GM23338 (cell line): ENCODE measurements around the gene HLA-DMA.

ENCODE experiments used
- CREB1 ChIP-seq: fragments of 250-450 bp; sonication (Bioruptor Pico); IDR thresholded peaks from 2 replicates; pipeline ENCODE4 v1.5.0; 2020; ENCODE audit warnings: low read depth, mild to moderate bottlenecking, moderate library complexity
- EZH2 ChIP-seq: fragments of 200-600 bp; sonication (generic); IDR thresholded peaks from one replicate; pipeline ENCODE4 v1.8.0; 2017; ENCODE audit warnings: antibody characterized with exemption, mild to moderate bottlenecking, low read depth; ENCODE audit not compliant: unreplicated experiment
- EZH2phosphoT487 ChIP-seq: fragments of 200-600 bp; sonication (generic); IDR thresholded peaks from one replicate; pipeline ENCODE4 v1.8.1; 2018; ENCODE audit warnings: antibody characterized with exemption; ENCODE audit not compliant: unreplicated experiment
- JUNB ChIP-seq: IDR thresholded peaks from one replicate; pipeline ENCODE4 v1.6.1; 2016; ENCODE audit warnings: antibody characterized with exemption; ENCODE audit not compliant: unreplicated experiment
- POLR2AphosphoS5 ChIP-seq: IDR thresholded peaks from 2 replicates; pipeline ENCODE4 v1.6.1; 2016; ENCODE audit warnings: antibody characterized with exemption, low read depth
- ZNF331 ChIP-seq: fragments of 250-450 bp; sonication (Bioruptor Pico); IDR thresholded peaks from 2 replicates; pipeline ENCODE4 v1.5.0; 2020; ENCODE audit warnings: low read depth, mild to moderate bottlenecking, moderate library complexity
- TF ChIP-seq, protein P1 (sequence below): IDR thresholded peaks from one replicate; pipeline ENCODE4 v1.6.1; 2018; ENCODE audit warnings: antibody characterized with exemption; ENCODE audit not compliant: unreplicated experiment
- TF ChIP-seq, protein P2 (sequence below), 2 experiments: fragments of 200-600 bp in 1 of 2; sonication (generic) in 1 of 2; conservative IDR thresholded peaks; 2 replicates each; pipeline versions ENCODE4 v1.5.1 to v1.6.1; 2016 to 2017; ENCODE audit warnings: antibody characterized with exemption in 2 of 2, low read depth in 2 of 2, mild to moderate bottlenecking in 2 of 2, moderate library complexity in 1 of 2

DNA sequence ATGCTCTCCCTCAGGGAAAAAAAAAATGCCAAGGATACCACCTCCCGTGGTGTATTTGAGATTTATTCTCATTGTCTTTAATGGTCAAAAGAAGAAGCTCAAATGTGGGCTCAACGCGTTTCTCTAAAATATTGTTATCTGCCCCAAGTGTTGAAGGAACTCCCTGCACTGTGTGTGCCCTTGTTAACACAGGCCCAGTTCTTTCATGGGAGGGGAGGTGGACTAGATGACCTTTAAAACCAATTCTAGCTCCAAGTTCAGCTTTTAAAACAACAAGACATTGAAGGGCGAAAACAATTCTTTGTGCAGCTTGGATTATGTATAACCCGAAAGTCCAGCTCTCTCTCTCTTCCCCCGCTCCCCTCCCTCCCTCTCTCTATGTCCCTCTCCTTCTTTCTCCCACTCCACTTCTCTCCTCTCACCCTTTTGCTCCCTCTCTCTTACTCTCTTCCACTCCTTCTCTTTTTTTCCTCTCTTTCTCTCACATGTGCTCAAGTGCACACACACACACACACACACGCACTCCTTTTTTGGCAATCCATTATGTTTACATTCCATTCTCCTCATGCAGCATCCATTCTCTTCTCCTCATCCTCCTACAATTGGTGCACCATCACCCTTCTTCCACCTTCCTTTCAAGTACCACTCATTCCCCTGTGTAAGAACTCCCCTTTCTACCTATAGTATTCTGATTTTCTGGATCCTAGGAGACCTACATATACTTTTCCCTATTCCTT lies 20.6 kb downstream of the HLA-DMA start:
- TF ChIP-seq, protein P1, sequence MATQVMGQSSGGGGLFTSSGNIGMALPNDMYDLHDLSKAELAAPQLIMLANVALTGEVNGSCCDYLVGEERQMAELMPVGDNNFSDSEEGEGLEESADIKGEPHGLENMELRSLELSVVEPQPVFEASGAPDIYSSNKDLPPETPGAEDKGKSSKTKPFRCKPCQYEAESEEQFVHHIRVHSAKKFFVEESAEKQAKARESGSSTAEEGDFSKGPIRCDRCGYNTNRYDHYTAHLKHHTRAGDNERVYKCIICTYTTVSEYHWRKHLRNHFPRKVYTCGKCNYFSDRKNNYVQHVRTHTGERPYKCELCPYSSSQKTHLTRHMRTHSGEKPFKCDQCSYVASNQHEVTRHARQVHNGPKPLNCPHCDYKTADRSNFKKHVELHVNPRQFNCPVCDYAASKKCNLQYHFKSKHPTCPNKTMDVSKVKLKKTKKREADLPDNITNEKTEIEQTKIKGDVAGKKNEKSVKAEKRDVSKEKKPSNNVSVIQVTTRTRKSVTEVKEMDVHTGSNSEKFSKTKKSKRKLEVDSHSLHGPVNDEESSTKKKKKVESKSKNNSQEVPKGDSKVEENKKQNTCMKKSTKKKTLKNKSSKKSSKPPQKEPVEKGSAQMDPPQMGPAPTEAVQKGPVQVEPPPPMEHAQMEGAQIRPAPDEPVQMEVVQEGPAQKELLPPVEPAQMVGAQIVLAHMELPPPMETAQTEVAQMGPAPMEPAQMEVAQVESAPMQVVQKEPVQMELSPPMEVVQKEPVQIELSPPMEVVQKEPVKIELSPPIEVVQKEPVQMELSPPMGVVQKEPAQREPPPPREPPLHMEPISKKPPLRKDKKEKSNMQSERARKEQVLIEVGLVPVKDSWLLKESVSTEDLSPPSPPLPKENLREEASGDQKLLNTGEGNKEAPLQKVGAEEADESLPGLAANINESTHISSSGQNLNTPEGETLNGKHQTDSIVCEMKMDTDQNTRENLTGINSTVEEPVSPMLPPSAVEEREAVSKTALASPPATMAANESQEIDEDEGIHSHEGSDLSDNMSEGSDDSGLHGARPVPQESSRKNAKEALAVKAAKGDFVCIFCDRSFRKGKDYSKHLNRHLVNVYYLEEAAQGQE: no peak
- TF ChIP-seq, protein P2, sequence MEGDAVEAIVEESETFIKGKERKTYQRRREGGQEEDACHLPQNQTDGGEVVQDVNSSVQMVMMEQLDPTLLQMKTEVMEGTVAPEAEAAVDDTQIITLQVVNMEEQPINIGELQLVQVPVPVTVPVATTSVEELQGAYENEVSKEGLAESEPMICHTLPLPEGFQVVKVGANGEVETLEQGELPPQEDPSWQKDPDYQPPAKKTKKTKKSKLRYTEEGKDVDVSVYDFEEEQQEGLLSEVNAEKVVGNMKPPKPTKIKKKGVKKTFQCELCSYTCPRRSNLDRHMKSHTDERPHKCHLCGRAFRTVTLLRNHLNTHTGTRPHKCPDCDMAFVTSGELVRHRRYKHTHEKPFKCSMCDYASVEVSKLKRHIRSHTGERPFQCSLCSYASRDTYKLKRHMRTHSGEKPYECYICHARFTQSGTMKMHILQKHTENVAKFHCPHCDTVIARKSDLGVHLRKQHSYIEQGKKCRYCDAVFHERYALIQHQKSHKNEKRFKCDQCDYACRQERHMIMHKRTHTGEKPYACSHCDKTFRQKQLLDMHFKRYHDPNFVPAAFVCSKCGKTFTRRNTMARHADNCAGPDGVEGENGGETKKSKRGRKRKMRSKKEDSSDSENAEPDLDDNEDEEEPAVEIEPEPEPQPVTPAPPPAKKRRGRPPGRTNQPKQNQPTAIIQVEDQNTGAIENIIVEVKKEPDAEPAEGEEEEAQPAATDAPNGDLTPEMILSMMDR (conservative IDR thresholded peaks at IDR 0.05; ENCODE audit: low read depth in 2 of 2): no peak
- TF ChIP-seq ZNF331 (CRISPR knock-in tag): no peak
- TF ChIP-seq EZH2: no peak
- no peak for TF ChIP-seq POLR2AphosphoS5
- no peak for TF ChIP-seq EZH2phosphoT487
- TF ChIP-seq CREB1 (CRISPR knock-in tag): no peak
- TF ChIP-seq JUNB: no peak
